Left ventricle myocardium inferior (tissue), 1 donor: Measurements from ENCODE around the gene MLF2. TPM values are rescaled to one million over a fixed set of nuclear protein-coding genes. Genes with fewer than 3 reads are reported as not detected.

Experiments
- DNase-seq: peaks from one replicate; pipeline ENCODE4 v3.0.0-alpha.2; 2020
- H3K27ac ChIP-seq: fragments of 200-600 bp; replicated peaks from 2 replicates; pipeline ENCODE4 v1.8.0; 2021
- H3K27me3 ChIP-seq: fragments of 200-600 bp; 2 replicates; pipeline ENCODE4 v1.8.0; 2021; ENCODE audit warnings: low read depth
- H3K36me3 ChIP-seq: fragments of 200-600 bp; 2 replicates; pipeline ENCODE4 v1.8.0; 2021
- H3K4me1 ChIP-seq: fragments of 200-600 bp; 2 replicates; pipeline ENCODE4 v1.8.0; 2021
- H3K4me3 ChIP-seq: fragments of 200-600 bp; 2 replicates; pipeline ENCODE4 v1.8.0; 2021; ENCODE audit warnings: mild to moderate bottlenecking, moderate library complexity
- H3K9me3 ChIP-seq: fragments of 200-600 bp; replicated peaks from 2 replicates; pipeline ENCODE4 v1.8.0; 2021
- CTCF ChIP-seq: fragments of 200-600 bp; IDR thresholded peaks from 2 replicates; pipeline ENCODE4 v1.8.0; 2021; ENCODE audit warnings: antibody characterized with exemption, mild to moderate bottlenecking, borderline replicate concordance
- intact Hi-C: fragments of 100-400 bp; cut with micrococcal nuclease; formaldehyde crosslinking; loops from one replicate; pipeline ENCODE4 v1.11.0; 2022
- total RNA-seq: library from RNA; stranded (reverse); fragmentation: NEBNext Ultra II Directional; extraction: Animal tissue kit (Norgen Biotek cat#: 25700); gene quantifications from one replicate; pipeline ENCODE4 v1.2.1, GENCODE V29; 2021
- donor health status: DM: no; HTN: yes; CAD: no; lungs with severe emphysema.

The MLF2 gene
- total RNA-seq, 1 donor from 2014 or later, result 153 TPM

- no peak for DNase-seq
- H3K27ac ChIP-seq, result no peak overlapping the region
- no peak for TF ChIP-seq CTCF
- H3K4me3 ChIP-seq, result no peak overlapping the region
- no peaks in the 10 kb centered on the region for H3K36me3 ChIP-seq
- intact Hi-C loops, result no loop called here
- H3K9me3 ChIP-seq, result no peaks in the 10 kb centered on the region
- peaks cover 18% of the 10 kb centered on the region for H3K4me1 ChIP-seq
- H3K27me3 ChIP-seq, result no peaks in the 10 kb centered on the region
Observed at GRCh38 chr12:6780573-6780972, 27.6 kb upstream of the MLF2 start.

GRCh38 chr12:6779708-6780432 lies 26.9 kb upstream of the MLF2 start:
- no peaks in the 10 kb centered on the region for H3K9me3 ChIP-seq
- peaks cover 18% of the 10 kb centered on the region for H3K4me1 ChIP-seq
- TF ChIP-seq CTCF, result no peak
- no peaks in the 10 kb centered on the region for H3K36me3 ChIP-seq
- peak overlapping the region; percentile 83 for H3K27ac ChIP-seq
- intact Hi-C loops, result no loop called here
- no peak for DNase-seq
- H3K4me3 ChIP-seq, result no peak overlapping the region
- H3K27me3 ChIP-seq, result peaks cover 7% of the 10 kb centered on the region

GRCh38 chr12:6778574-6779550 lies 25.9 kb upstream of the MLF2 start:
- Histone ChIP-seq H3K4me3 (peak overlapping the region; percentile 63), H3K9me3 (no peaks in the 10 kb centered on the region), H3K27me3 (peaks cover 17% of the 10 kb centered on the region), H3K27ac (peak overlapping the region; percentile 83), H3K4me1 (peaks cover 18% of the 10 kb centered on the region), H3K36me3 (no peaks in the 10 kb centered on the region)
- peak; percentile 97 for TF ChIP-seq CTCF
- DNase-seq, result peak; percentile 94
- intact Hi-C loops, result no loop called here

GRCh38 chr12:6778217-6778573 lies 25.3 kb upstream of the MLF2 start:
- Histone ChIP-seq H3K4me1 (peaks cover 21% of the 10 kb centered on the region), H3K27me3 (peaks cover 23% of the 10 kb centered on the region), H3K27ac (peak overlapping the region; percentile 83), H3K4me3 (peak overlapping the region; percentile 63), H3K36me3 (no peaks in the 10 kb centered on the region), H3K9me3 (no peaks in the 10 kb centered on the region)
- no peak for TF ChIP-seq CTCF
- peak; percentile 43 for DNase-seq
- intact Hi-C loops, result no loop called here

- no peaks in the 10 kb centered on the region for H3K36me3 ChIP-seq
- H3K4me1 ChIP-seq, result peaks cover 21% of the 10 kb centered on the region
- H3K27me3 ChIP-seq, result peaks cover 29% of the 10 kb centered on the region
- H3K27ac ChIP-seq, result peak overlapping the region; percentile 83
- H3K9me3 ChIP-seq, result no peaks in the 10 kb centered on the region
- no peak for TF ChIP-seq CTCF
- intact Hi-C loops, result no loop called here
- no peak overlapping the region for H3K4me3 ChIP-seq
- no peak for DNase-seq
Observed at GRCh38 chr12:6777386-6777785, 24.4 kb upstream of the MLF2 start.
